Panc1 (cell line): Measurements from ENCODE around the gene IFT27. TPM values are rescaled to one million over a fixed set of nuclear protein-coding genes. Genes with fewer than 3 reads are reported as not detected.

Experiments
- ATAC-seq: fragments of 200-7000 bp; cut with Tn5 transposase; 2 replicates; pipeline ENCODE4 v1.9.1; 2020; ENCODE audit warnings: mild to moderate bottlenecking, moderate library complexity
- BruUV-seq: library from RNA; stranded (reverse); fragments of 400-500 nt; replicated peaks from 2 replicates; lab custom pipeline; 2021; lab: Mats Ljungman, UMichigan
- CTCF ChIA-PET: fragments of 300-600 bp; sonication (Branson Sonifier 250); formaldehyde crosslinking; loops from one replicate; lab custom pipeline; 2022; ENCODE audit warnings: antibody characterized with exemption; lab: Charles Lee
- POLR2A ChIA-PET: fragments of 300-600 bp; sonication (Branson Sonifier 250); formaldehyde crosslinking; loops from one replicate; lab custom pipeline; 2022; ENCODE audit warnings: antibody characterized with exemption; lab: Charles Lee
- DNase-seq: peaks from one replicate; pipeline ENCODE4 v3.0.0-alpha.2; 2010; ENCODE audit warnings: low read depth, low spot score
- H3K27ac ChIP-seq: 2 replicates; pipeline ENCODE4 v1.5.1; 2011; ENCODE audit warnings: mild to moderate bottlenecking, low read length, inconsistent platforms
- H3K27me3 ChIP-seq: fragments of 200-500 bp; sonication (Bioruptor generic); 2 replicates; pipeline ENCODE4 v1.6.0; 2014; ENCODE audit warnings: low read length, inconsistent platforms; ENCODE audit not compliant: control insufficient read depth, insufficient read depth
- H3K36me3 ChIP-seq: fragments of 200-500 bp; sonication (Bioruptor generic); 2 replicates; pipeline ENCODE4 v1.5.1; 2014; ENCODE audit warnings: inconsistent platforms, mild to moderate bottlenecking, low read length, moderate library complexity; ENCODE audit not compliant: control insufficient read depth, insufficient read depth
- H3K4me1 ChIP-seq: 2 replicates; pipeline ENCODE4 v1.5.1; 2011; ENCODE audit warnings: inconsistent platforms, mild to moderate bottlenecking, low read length, moderate library complexity; ENCODE audit not compliant: control insufficient read depth, insufficient read depth
- H3K4me3 ChIP-seq, 2 experiments: 2 replicates each; pipeline ENCODE4 v1.5.1; 2011 to 2012; ENCODE audit warnings: low read depth in 2 of 2, low read length in 2 of 2, mild to moderate bottlenecking in 2 of 2, inconsistent platforms in 1 of 2, moderate library complexity in 1 of 2
- H3K9me3 ChIP-seq: fragments of 200-500 bp; sonication (Bioruptor generic); 2 replicates; pipeline ENCODE4 v1.5.1; 2014; ENCODE audit warnings: low read depth, mild to moderate bottlenecking, inconsistent platforms, low read length, moderate library complexity; ENCODE audit not compliant: control insufficient read depth, insufficient read depth
- POLR2AphosphoS5 ChIP-seq: IDR thresholded peaks from 2 replicates; pipeline ENCODE4 v1.6.1; 2012; ENCODE audit warnings: mild to moderate bottlenecking, low read depth, low read length, moderate library complexity
- SIN3A ChIP-seq: IDR thresholded peaks from 2 replicates; pipeline ENCODE4 v1.6.1; 2012; ENCODE audit warnings: low read depth, mild to moderate bottlenecking, low read length, moderate library complexity, borderline replicate concordance; ENCODE audit not compliant: insufficient read depth
- TCF7L2 ChIP-seq: IDR thresholded peaks from 2 replicates; pipeline ENCODE4 v1.6.1; 2011; ENCODE audit warnings: mild to moderate bottlenecking, low read depth, low read length, inconsistent platforms
- in situ Hi-C: cut with HindIII; loops from 2 replicates; pipeline ENCODE4 v1.10.0; 2016; ENCODE audit warnings: low sequenced_read_pairs, low pct_unique_long_range_greater_than_20kb
- intact Hi-C: fragments of 100-400 bp; cut with micrococcal nuclease; formaldehyde crosslinking; loops from one replicate; pipeline ENCODE4 v1.10.0; 2022; ENCODE audit not compliant: unreplicated experiment
- total RNA-seq: library from RNA; stranded (reverse); gene quantifications from one replicate; pipeline ENCODE4 v1.2.1, GENCODE V29; 2021; ENCODE audit not compliant: unreplicated experiment
- TF ChIP-seq, protein P1 (sequence below): fragments of 450-650 bp; IDR thresholded peaks from 2 replicates; pipeline ENCODE4 v1.5.1; 2017; ENCODE audit warnings: mild to moderate bottlenecking
- TF ChIP-seq, protein P2 (sequence below), 2 experiments: IDR thresholded peaks; 2 replicates each; pipeline ENCODE4 v1.6.1; 2011 to 2012; ENCODE audit warnings: low read depth in 2 of 2, control low read depth in 1 of 2, low read length in 1 of 2, mild to moderate bottlenecking in 1 of 2, moderate library complexity in 1 of 2; ENCODE audit not compliant: insufficient read depth in 1 of 2

IFT27 gene
- total RNA-seq, 1 experiment from 2014 or later: 44.4 TPM

DNA sequence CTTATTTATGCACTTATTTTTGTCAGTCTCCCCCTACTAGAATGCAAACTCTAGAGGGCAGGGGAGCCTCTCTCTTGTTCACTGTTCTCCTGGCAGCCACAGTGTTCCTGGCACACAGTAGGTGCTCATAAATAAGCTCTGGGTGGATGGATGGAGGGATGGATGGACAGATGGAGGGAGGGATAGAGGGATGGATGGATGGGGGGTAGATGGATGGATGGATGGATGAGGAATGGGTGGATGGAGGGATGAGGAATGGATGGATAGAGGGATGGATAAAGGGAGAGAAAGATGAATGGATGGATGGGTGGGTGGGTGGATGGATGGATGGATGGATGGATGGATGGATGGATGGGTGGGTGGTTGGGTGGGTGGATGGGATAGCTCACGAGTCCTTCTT is 27.4 kb upstream of the IFT27 start:
- Histone ChIP-seq H3K9me3 (no peaks in the 10 kb centered on the region), H3K36me3 (no peaks in the 10 kb centered on the region), H3K27ac (no peak overlapping the region), H3K27me3 (no peaks in the 10 kb centered on the region), H3K4me3 (no peak overlapping the region), H3K4me1 (no peaks in the 10 kb centered on the region)
- in situ Hi-C loops (no loop called here), intact Hi-C loops (no loop called here)
- BruUV-seq: no TSS peak
- POLR2A ChIA-PET: no interaction called here
- no peak for TF ChIP-seq SIN3A
- TF ChIP-seq, protein P1, sequence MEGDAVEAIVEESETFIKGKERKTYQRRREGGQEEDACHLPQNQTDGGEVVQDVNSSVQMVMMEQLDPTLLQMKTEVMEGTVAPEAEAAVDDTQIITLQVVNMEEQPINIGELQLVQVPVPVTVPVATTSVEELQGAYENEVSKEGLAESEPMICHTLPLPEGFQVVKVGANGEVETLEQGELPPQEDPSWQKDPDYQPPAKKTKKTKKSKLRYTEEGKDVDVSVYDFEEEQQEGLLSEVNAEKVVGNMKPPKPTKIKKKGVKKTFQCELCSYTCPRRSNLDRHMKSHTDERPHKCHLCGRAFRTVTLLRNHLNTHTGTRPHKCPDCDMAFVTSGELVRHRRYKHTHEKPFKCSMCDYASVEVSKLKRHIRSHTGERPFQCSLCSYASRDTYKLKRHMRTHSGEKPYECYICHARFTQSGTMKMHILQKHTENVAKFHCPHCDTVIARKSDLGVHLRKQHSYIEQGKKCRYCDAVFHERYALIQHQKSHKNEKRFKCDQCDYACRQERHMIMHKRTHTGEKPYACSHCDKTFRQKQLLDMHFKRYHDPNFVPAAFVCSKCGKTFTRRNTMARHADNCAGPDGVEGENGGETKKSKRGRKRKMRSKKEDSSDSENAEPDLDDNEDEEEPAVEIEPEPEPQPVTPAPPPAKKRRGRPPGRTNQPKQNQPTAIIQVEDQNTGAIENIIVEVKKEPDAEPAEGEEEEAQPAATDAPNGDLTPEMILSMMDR: no peak
- no peak for TF ChIP-seq POLR2AphosphoS5
- TF ChIP-seq, protein P2, sequence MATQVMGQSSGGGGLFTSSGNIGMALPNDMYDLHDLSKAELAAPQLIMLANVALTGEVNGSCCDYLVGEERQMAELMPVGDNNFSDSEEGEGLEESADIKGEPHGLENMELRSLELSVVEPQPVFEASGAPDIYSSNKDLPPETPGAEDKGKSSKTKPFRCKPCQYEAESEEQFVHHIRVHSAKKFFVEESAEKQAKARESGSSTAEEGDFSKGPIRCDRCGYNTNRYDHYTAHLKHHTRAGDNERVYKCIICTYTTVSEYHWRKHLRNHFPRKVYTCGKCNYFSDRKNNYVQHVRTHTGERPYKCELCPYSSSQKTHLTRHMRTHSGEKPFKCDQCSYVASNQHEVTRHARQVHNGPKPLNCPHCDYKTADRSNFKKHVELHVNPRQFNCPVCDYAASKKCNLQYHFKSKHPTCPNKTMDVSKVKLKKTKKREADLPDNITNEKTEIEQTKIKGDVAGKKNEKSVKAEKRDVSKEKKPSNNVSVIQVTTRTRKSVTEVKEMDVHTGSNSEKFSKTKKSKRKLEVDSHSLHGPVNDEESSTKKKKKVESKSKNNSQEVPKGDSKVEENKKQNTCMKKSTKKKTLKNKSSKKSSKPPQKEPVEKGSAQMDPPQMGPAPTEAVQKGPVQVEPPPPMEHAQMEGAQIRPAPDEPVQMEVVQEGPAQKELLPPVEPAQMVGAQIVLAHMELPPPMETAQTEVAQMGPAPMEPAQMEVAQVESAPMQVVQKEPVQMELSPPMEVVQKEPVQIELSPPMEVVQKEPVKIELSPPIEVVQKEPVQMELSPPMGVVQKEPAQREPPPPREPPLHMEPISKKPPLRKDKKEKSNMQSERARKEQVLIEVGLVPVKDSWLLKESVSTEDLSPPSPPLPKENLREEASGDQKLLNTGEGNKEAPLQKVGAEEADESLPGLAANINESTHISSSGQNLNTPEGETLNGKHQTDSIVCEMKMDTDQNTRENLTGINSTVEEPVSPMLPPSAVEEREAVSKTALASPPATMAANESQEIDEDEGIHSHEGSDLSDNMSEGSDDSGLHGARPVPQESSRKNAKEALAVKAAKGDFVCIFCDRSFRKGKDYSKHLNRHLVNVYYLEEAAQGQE (IDR thresholded peaks at IDR 0.05; ENCODE audit: insufficient read depth in 1 of 2, low read depth in 2 of 2, low read length in 1 of 2): no peak
- TF ChIP-seq TCF7L2: no peak
- no peak for ATAC-seq
- CTCF ChIA-PET: no interaction called here
- no peak for DNase-seq

DNA sequence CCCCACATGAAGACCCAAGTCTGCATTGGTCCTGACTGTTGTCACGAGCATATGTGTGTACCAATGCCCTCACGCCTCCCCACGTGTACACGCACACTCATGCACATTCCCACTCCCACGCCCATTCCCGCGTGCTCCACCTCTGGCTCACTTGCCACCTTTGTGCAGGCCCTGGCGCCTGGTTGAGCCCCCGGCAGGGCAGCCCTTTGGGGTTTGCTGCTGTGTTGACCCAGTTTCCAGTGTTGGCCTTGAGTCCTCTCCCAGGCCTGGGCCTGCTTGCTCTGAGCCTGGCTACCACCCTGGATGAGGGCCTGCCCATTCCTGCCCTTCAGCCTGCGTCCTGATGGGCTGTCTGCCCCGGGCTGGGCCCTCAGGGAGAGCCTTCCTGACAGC is 22.8 kb upstream of the IFT27 start:
- intact Hi-C loops: no loop called here
- CTCF ChIA-PET: no interaction called here
- H3K4me3 ChIP-seq: no peak overlapping the region
- no peaks in the 10 kb centered on the region for H3K36me3 ChIP-seq
- DNase-seq (no peak), ATAC-seq (no peak)
- no peak overlapping the region for H3K27ac ChIP-seq
- no peaks in the 10 kb centered on the region for H3K9me3 ChIP-seq
- in situ Hi-C loops: no loop called here
- BruUV-seq: no TSS peak
- POLR2A ChIA-PET: no interaction called here
- TF ChIP-seq POLR2AphosphoS5 (no peak), TCF7L2 (no peak), SIN3A (no peak)
- TF ChIP-seq, protein P2 (IDR thresholded peaks at IDR 0.05; ENCODE audit: insufficient read depth in 1 of 2, low read depth in 2 of 2, low read length in 1 of 2): no peak
- TF ChIP-seq, protein P1: no peak
- H3K4me1 ChIP-seq: no peaks in the 10 kb centered on the region
- no peaks in the 10 kb centered on the region for H3K27me3 ChIP-seq
